ENCODE results near the gene LDB2. TPM values are rescaled to one million over a fixed set of nuclear protein-coding genes. Genes with fewer than 3 reads are reported as not detected.

LDB2 gene
- total RNA-seq, 1 experiment from 2014 or later = 18.7 TPM

DNA sequence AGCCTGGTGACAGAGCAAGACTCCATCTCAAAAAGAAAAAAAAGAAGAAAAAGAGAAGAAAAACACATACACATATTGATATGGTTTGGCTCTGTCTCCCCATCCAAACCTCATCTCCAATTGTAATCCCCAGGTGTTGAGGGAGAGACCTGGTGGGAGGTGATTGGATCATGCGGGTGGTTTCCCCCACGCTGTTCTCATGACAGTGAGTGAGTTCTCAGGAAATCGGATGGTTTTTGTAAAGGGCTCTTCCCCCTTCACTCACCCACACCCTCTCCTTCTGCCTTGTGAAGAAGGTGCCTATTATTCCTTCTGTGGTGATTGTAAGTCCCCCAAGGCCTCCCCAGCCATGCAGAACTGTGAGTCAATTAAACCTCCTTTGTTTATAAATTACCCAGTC lies 68.4 kb downstream of the LDB2 start:
- Histone ChIP-seq H3K9me3 (no peaks in the 10 kb centered on the region), H3K4me3 (no peak overlapping the region), H3K27me3 (no peaks in the 10 kb centered on the region), H3K36me3 (no peaks in the 10 kb centered on the region; the same call in 1 of the 2 replicates)
- DNase-seq = no peak

DNA sequence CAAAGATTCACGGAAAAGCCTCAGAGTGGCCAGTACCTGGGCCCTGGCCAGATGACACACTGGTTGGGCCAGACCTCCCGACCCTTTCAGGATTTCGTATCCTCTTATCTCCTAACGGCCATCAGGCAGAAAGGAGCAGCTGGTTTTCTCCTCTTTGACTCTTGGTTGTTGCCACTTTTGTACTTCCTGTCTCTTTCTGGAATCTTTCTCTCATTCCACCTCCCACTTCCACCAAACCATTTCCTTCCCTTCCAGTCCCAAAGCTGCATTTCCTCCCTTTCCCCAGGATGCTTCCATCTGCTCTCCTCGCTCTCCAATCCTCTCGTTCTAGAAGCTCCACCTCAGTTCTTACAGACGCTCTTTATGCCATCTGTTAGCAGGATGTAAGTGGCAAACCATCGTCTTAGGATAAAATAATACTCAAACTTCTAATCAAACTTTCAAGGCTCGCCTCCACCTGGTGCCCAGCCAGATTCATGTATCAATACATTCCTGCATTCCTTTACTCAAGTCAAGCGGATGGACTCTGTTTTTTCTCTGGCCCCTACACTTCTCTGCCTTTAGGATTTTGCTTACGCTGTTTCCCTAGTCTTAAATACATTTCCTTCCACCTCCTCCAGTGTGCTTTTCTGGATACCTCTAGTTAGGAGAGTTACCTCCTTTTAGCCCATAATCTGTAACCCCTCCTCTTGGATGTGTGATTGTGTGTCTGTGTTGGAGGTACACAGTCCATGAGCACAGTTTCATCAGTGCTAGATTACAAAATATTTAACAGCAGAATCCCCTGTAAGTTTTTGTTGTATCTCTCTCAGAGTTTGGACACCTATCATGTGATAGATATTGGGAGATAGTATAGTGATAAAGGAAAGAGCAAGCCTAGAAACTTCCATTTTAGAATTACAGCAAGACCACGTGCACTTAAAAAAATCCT lies 70.4 kb downstream of the LDB2 start:
- DNase-seq = no peak
- Histone ChIP-seq H3K4me3 (no peak overlapping the region), H3K9me3 (no peaks in the 10 kb centered on the region), H3K36me3 (0 out of 2 replicates have a peak, but pooled peaks cover 2% of the 10 kb centered on the region), H3K27me3 (no peaks in the 10 kb centered on the region)

DNA sequence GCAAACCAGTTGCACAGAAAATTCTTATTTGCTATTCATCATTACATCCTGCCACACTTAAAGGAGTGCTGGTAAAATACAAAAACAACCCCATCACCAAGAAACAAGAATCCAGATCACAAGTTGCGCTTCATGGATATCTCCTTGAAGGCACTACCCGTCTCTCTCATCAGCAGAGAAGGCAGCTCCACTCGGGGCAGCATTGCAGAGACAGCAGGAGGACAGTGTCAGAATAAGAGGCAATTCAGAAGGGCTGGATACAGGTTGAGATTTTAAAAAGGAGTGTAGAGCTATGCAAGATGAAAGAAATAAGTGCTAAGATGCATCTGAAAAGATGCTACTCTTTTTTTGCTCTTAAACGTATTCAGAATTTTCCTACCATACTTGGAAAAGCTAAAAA lies 71.4 kb downstream of the LDB2 start:
- Histone ChIP-seq H3K27me3 (no peaks in the 10 kb centered on the region), H3K36me3 (0 out of 2 replicates have a peak, but pooled peaks cover 2% of the 10 kb centered on the region), H3K9me3 (no peaks in the 10 kb centered on the region), H3K4me3 (no peak overlapping the region)
- DNase-seq = no peak

DNA sequence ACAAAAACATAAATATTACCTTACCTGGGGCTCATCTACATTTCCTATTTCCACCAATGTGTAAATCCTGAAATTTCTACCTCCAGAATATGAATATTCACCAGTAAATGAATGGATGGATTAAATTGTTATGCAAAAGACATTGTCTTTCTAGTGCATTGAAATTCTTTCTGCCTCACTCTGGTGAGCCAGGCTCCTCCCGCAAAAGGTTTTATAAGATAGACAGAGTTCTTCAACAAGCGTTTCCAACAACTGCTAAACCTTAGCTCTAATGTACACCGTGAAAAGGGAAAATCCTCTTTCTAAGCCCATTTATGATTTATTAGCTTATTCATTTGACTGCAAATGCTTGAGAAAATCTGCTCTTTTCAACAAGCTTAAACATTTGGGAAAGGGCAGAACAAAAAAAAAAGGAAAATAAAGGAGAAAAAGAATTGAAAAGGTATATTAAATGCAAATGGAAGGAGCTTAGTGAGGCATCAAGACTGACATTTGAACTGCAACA lies 72.0 kb downstream of the LDB2 start:
- H3K4me3 ChIP-seq = no peak overlapping the region
- no peaks in the 10 kb centered on the region for H3K27me3 ChIP-seq
- 0 out of 2 replicates have a peak, but pooled peaks cover 2% of the 10 kb centered on the region for H3K36me3 ChIP-seq
- DNase-seq = no peak
- no peaks in the 10 kb centered on the region for H3K9me3 ChIP-seq

DNA sequence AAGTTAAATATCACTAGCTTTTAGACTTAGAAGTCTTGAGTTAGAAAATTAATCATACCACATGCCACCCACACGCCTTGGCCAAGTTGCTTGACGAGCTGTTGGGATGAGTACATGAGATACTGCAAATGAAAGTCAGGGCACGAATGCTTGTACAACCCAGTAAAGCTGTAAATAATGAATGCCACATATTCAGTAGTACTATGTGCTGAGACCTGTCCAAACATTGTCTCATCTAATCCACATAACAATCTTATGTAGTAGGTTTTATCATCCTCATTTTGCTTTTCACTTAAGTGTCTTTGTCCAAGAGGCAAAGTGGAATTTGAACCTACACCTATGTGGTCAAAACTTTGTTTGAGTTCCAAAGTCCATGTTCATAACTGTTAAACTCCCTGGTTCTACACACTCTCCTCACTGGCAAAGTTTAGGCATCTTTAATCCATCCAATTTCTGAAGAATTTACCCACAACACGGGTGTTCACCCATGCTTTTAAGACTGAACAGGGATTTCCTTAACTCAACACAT lies 74.1 kb downstream of the LDB2 start:
- H3K9me3 ChIP-seq = no peaks in the 10 kb centered on the region
- no peak overlapping the region for H3K4me3 ChIP-seq
- H3K36me3 ChIP-seq = 0 out of 2 replicates have a peak, but pooled peaks cover 2% of the 10 kb centered on the region
- no peak for DNase-seq
- no peaks in the 10 kb centered on the region for H3K27me3 ChIP-seq

DNA sequence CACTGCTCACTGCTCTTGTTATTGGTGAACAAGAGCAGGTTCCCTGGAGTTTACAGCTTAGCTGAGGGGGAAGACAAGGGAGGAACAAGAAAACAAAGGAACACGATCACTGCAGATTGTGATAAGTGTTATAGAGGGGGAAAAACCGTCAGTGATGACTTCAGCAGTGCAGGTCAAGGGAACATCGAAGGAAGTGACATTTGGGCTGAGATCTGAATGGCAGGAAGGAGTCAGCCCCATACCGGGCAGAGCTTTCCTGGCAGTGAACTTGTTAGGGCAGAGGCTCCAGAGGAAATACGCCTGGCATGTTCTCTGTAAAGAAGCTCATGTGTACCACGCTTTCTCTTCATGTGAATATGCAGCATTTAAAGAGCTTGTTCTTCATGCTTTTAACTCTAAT lies 78.1 kb downstream of the LDB2 start:
- no peak for DNase-seq
- H3K4me3 ChIP-seq = no peak overlapping the region

DNA sequence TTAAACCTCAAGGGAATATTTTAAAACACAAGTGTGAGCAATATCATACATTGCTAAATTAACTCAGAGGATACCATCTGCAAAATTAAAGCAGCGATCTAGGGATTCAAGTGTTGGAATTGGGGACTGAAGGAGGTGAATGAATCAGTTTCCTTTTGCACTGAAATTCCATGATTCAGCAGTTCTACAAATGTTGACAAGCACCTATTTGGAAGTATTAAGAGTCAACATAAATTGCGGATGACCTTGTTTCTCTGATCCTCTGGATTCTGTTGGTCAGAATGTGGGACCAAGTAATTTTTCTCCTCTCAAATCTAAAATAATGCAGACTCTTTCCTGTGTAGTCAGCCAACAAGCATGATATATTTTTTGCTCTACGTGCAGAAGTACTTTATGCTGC lies 78.8 kb downstream of the LDB2 start:
- Histone ChIP-seq H3K36me3 (0 out of 2 replicates have a peak, but pooled peaks cover 2% of the 10 kb centered on the region), H3K9me3 (no peaks in the 10 kb centered on the region), H3K27me3 (no peaks in the 10 kb centered on the region), H3K4me3 (no peak overlapping the region)
- no peak for DNase-seq

More for the DNA sequence above, 78.1 kb downstream of the LDB2 start:
- Histone ChIP-seq H3K36me3 (0 out of 2 replicates have a peak, but pooled peaks cover 2% of the 10 kb centered on the region), H3K9me3 (no peaks in the 10 kb centered on the region), H3K27me3 (no peaks in the 10 kb centered on the region)

DNA sequence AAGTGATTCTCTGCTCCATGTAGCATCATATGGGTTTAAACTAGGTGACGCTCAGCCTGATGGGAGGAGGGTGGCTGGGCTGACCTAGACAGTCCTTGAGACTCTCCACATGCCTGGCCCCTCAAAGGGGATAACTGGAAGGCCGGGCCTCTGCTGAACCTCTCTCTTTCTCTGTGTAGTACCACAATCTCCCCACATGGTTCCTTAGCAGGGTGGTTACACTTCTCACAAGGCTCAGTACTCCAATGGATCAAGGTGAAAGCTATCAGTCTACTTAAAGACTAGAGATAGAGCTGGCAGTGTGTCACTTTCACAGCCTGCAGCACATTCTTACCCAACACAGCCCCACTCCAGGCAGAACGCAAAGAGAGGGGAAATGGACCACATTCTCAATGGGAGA lies 80.4 kb downstream of the LDB2 start:
- Histone ChIP-seq H3K27me3 (no peaks in the 10 kb centered on the region), H3K9me3 (no peaks in the 10 kb centered on the region), H3K4me3 (no peak overlapping the region), H3K36me3 (peaks cover 3% of the 10 kb centered on the region; the same call in 1 of the 2 replicates)
- no peak for DNase-seq

DNA sequence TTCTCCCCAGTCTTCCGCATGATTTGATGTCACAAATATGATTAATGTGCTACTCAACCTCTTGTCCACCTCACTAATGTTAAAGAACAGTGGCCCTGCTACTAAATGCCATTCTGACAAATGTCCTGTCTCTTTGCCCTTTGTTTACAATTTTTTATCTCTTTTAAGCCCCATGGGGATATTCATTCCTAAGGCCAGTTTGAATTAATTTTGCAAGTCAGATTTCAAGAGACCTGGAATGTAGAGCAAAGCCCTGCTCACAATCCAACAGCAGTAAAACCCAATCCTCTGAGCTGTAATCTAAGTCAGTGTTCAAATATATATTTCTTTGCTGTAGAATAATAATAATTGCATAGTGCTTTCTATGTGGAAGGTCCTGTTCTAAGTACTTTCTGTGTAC lies 81.2 kb downstream of the LDB2 start:
- no peak overlapping the region for H3K4me3 ChIP-seq
- DNase-seq = no peak
- no peaks in the 10 kb centered on the region for H3K27me3 ChIP-seq
- peaks cover 3% of the 10 kb centered on the region; the same call in 1 of the 2 replicates for H3K36me3 ChIP-seq
- no peaks in the 10 kb centered on the region for H3K9me3 ChIP-seq

DNA sequence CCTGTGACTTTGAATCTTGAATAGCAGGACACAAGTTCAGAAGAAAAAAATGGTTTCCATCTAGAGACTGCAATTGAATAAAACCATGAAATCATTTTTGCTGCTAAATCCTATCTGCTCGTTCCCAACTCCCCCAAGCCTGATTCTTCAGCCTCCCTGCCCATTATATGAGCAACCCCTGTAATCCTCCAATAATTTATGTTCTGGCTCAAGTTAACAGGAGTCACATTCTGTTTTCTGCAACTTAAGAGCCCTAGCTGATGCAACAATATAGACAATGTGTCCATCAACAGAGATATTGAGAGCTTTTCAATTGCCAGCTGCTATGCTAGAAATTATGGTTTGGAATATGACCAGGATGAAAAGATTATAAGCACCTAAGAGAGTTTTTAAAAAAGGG lies 84.1 kb downstream of the LDB2 start:
- no peaks in the 10 kb centered on the region for H3K9me3 ChIP-seq
- H3K36me3 ChIP-seq = peaks cover 3% of the 10 kb centered on the region
- H3K4me3 ChIP-seq = no peak overlapping the region
- no peaks in the 10 kb centered on the region for H3K27me3 ChIP-seq
- no peak for DNase-seq

DNA sequence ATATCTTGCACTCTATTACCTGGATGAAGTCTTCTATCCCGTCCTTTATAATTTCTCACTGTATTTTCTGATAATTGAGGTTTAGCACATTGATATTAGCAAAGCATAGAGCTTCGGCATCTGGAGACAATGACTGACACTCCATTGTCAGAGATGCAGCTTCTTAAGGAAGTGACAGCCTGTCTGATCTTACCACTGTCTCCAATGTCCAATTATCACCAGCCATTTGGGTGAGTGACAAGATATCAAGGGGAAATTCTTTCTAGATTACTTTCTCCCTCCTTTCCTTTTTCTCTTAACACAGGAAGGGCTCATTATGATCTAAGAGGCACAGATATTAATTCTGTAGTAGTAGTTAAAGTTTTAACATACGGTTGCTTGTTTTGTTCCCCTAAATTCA lies 86.4 kb downstream of the LDB2 start:
- Histone ChIP-seq H3K9me3 (no peaks in the 10 kb centered on the region), H3K27me3 (no peaks in the 10 kb centered on the region), H3K36me3 (peaks cover 3% of the 10 kb centered on the region), H3K4me3 (no peak overlapping the region)
- DNase-seq = no peak

DNA sequence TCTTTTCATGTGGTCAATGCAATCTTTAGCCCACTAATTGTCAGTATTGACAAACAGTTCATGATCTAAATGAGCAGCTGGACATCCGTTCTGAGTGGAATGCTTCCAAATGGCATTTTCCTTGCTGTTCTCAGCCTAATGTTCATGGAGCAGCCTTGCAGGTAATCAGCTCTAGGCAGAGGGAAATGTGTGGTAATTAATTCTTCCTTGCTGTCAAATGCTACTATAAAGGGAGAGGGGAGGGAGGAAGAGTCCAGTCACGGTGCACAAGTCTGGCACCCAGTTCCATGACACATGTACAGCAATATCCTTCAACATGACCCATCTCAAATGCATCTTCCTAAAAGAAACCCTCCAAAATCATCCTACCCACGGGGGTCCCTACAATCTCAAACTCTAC lies 88.5 kb downstream of the LDB2 start:
- no peaks in the 10 kb centered on the region for H3K27me3 ChIP-seq
- DNase-seq = no peak
- H3K36me3 ChIP-seq = peaks cover 3% of the 10 kb centered on the region

DNA sequence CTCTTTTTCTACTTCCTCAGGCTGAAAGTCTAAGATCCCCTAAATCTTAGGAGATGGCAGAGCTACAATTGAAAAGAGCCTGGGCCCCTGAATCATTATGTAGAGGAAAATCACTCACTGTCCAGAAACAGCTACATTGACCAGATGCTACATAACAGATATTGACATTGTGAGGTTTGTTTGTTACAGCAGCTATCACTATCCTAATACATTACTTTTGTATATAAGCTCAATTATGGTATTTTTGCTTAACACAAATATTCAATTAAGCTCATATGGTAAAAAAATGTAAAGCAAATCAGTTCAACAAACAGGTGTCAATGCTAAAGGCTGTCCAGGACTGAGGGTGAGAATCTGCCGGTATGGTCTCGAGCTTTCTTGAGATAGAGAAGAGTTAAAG lies 89.4 kb downstream of the LDB2 start:
- no peak overlapping the region for H3K4me3 ChIP-seq
- no peak for DNase-seq
- peaks cover 2% of the 10 kb centered on the region for H3K36me3 ChIP-seq
- no peaks in the 10 kb centered on the region for H3K9me3 ChIP-seq
- H3K27me3 ChIP-seq = no peaks in the 10 kb centered on the region

More for the DNA sequence above, 88.5 kb downstream of the LDB2 start:
- H3K9me3 ChIP-seq = no peaks in the 10 kb centered on the region
- H3K4me3 ChIP-seq = no peak overlapping the region

DNA sequence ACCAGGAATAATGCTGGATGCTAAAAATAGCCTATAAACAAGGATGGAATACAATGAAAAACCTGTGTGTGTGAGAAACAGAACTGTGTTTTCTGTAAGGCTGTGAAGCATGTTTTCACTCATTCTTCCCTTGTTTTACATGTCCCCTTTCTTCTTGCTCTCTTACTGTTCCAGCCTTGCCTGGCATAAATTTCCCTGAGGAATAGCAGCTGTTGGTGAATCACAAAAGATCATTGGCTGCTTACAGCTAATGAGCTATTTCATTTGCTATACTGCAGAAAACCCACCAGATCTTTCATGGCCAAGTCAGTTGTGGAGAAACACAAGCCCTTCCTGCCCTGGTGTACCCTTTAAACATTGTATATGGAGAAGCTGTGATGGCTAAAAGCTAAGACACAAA lies 91.1 kb downstream of the LDB2 start:
- no peaks in the 10 kb centered on the region; the same call in 1 of the 2 replicates for H3K36me3 ChIP-seq
- no peaks in the 10 kb centered on the region for H3K27me3 ChIP-seq
- no peak overlapping the region for H3K4me3 ChIP-seq
- no peak for DNase-seq
- H3K9me3 ChIP-seq = no peaks in the 10 kb centered on the region

DNA sequence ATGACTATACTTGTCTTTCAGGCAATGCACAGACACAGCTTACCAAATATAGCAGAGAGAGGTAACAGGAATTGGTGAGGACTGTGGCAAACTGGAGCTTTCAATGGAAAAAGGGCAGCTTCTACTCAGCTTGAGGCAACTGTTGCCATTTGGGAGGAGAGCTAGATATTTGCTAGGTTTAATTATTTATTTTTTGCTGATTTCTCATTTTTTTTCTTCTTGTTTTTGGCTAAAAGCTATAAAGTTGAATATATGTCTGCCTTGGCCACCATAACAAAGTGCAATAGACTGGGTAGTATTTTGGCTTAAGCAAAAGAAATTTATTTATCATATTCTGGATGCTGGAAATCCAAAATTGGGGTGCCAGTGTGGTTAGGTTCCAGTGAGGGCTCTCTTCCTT lies 93.9 kb downstream of the LDB2 start:
- H3K27me3 ChIP-seq = no peaks in the 10 kb centered on the region
- no peak overlapping the region for H3K4me3 ChIP-seq
- no peak for DNase-seq
- H3K9me3 ChIP-seq = no peaks in the 10 kb centered on the region
- H3K36me3 ChIP-seq = no peaks in the 10 kb centered on the region; the same call in 1 of the 2 replicates

DNA sequence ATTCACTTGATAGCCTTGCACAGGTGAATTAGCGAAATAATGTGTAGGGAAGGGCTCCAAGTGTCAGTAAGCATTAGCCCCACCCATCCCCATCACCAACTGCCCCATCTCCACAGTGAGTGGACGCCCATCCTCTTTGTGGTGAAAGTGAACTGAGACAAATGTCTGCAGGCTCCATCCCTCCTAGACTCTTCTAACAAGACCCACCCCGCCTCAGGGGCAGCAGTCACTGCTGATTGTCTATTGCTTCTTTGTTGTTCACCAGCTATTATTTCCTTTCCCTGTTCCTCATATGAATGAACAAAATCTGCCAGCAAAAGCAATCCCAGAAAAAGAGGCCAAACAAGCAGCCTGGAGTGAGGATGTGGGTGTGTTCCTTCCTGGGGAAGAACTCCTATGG lies 96.4 kb downstream of the LDB2 start:
- Histone ChIP-seq H3K9me3 (no peaks in the 10 kb centered on the region), H3K27me3 (no peaks in the 10 kb centered on the region)
- no peak for DNase-seq

DNA sequence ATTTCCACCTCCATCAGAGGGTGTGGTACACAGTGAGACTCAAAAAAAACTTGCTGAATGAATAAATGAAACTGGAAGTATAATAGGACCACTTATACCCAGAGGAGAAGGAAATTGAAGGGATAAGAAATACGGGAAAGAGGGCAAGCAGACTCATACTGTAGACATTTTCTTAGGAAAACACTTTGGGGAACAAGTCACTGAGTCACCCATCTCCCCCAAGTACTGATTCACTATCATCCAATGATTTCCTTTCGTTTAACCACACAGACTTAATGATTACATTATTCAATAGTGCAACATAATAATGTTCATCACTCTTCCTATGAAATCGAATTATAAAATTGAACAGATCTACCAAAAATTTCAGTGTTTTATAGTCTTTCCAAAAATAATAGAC lies 97.1 kb downstream of the LDB2 start:
- no peaks in the 10 kb centered on the region; the same call in 1 of the 2 replicates for H3K36me3 ChIP-seq
- H3K27me3 ChIP-seq = no peaks in the 10 kb centered on the region
- H3K4me3 ChIP-seq = no peak overlapping the region
- H3K9me3 ChIP-seq = no peaks in the 10 kb centered on the region
- DNase-seq = no peak

More for the DNA sequence above, 96.4 kb downstream of the LDB2 start:
- no peaks in the 10 kb centered on the region; the same call in 1 of the 2 replicates for H3K36me3 ChIP-seq
- H3K4me3 ChIP-seq = no peak overlapping the region
